SK-MEL-5 (cell line): ENCODE results near the gene ZNF24. TPM values are rescaled to one million over a fixed set of nuclear protein-coding genes. Genes with fewer than 3 reads are reported as not detected.

Experiments used
- DNase-seq: peaks from one replicate; pipeline ENCODE4 v3.0.0-alpha.2; 2016; ENCODE audit warnings: low read depth, low spot score
- in situ Hi-C: cut with HindIII; loops from 2 replicates; pipeline ENCODE4 v1.10.0; 2016; ENCODE audit warnings: low sequenced_read_pairs, high pct_unique_total_duplicates, low pct_unique_long_range_greater_than_20kb
- total RNA-seq: library from RNA; depleted of rRNA; stranded (reverse); fragments of >200 nt; shearing (Covaris generic); gene quantifications from 2 replicates; pipeline ENCODE4 v1.2.3, GENCODE V29; 2014

ZNF24 gene
- total RNA-seq, 1 experiment from 2014 or later: 64.7 TPM

GRCh38 chr18:35326695-35327387 is 17.4 kb downstream of the ZNF24 start:
- in situ Hi-C loops: loop anchor here (25.0 kb wide), 1 partner anchor 90 kb away; the partner anchor contains the start of gene ZNF397

GRCh38 chr18:35324926-35325655 is 19.1 kb downstream of the ZNF24 start:
- in situ Hi-C loops: loop anchor here (25.0 kb wide), 1 partner anchor 88 kb away; the partner anchor contains the start of gene ZNF397
- DNase-seq: no peak

More at GRCh38 chr18:35326695-35327387, 17.4 kb downstream of the ZNF24 start:
- peak; percentile 13 for DNase-seq

GRCh38 chr18:35322486-35323458 is 21.4 kb downstream of the ZNF24 start:
- no peak for DNase-seq
- in situ Hi-C loops: no loop called here

- in situ Hi-C loops: no loop called here
- DNase-seq: no peak
Observed at GRCh38 chr18:35311496-35311895, 32.7 kb downstream of the ZNF24 start.

GRCh38 chr18:35306588-35307250 is 37.5 kb downstream of the ZNF24 start:
- DNase-seq: no peak
- in situ Hi-C loops: no loop called here

GRCh38 chr18:35303610-35304009 is 40.6 kb downstream of the ZNF24 start:
- no peak for DNase-seq
- in situ Hi-C loops: no loop called here

GRCh38 chr18:35296060-35296459 is 48.2 kb downstream of the ZNF24 start:
- in situ Hi-C loops: no loop called here
- no peak for DNase-seq

- DNase-seq: no peak
- in situ Hi-C loops: no loop called here
Observed at GRCh38 chr18:35291166-35291565, 53.1 kb downstream of the ZNF24 start.

GRCh38 chr18:35290094-35290735 is 54.0 kb downstream of the ZNF24 start, which contains the start of gene ZSCAN30:
TSS of gene ZSCAN30 (minus strand) at chr18:35290229. CDS start at chr18:35264352, 25,877 bp downstream.
- DNase-seq: peak; percentile 90
- in situ Hi-C loops: no loop called here

GRCh38 chr18:35289727-35290093 is 54.5 kb downstream of the ZNF24 start:
- no peak for DNase-seq
- in situ Hi-C loops: no loop called here

- DNase-seq: no peak
- in situ Hi-C loops: no loop called here
Observed at GRCh38 chr18:35289293-35289692, 54.9 kb downstream of the ZNF24 start.

- in situ Hi-C loops: no loop called here
- no peak for DNase-seq
Observed at GRCh38 chr18:35284841-35285240, 59.4 kb downstream of the ZNF24 start.

- DNase-seq: no peak
- in situ Hi-C loops: no loop called here
Observed at GRCh38 chr18:35283923-35284794, 60.1 kb downstream of the ZNF24 start.

- DNase-seq: no peak
- in situ Hi-C loops: no loop called here
Observed at GRCh38 chr18:35282353-35282752, 61.9 kb downstream of the ZNF24 start.
